Lung (tissue), 12 donors: ENCODE results near the gene KCNMA1. TPM values are rescaled to one million over a fixed set of nuclear protein-coding genes. Genes with fewer than 3 reads are reported as not detected.

Experiments used
- ATAC-seq: fragments of 200-7000 bp; cut with Tn5 transposase; one replicate; pipeline ENCODE4 v1.9.1; 2020; ENCODE audit warnings: moderate number of reproducible peaks; ENCODE audit not compliant: insufficient read depth, low FRiP score
- DNase-seq, 3 donors: peaks; one replicate each; pipeline ENCODE4 v3.0.0-alpha.2; 2013 to 2017
- H3K27ac ChIP-seq, 2 donors: one replicate each; pipeline ENCODE4 v1.5.1; 2013; ENCODE audit warnings: mild to moderate bottlenecking in 2 of 2, moderate library complexity in 2 of 2, control low read depth in 1 of 2, inconsistent platforms in 1 of 2, low read depth in 1 of 2, low read length in 1 of 2
- H3K27me3 ChIP-seq, 3 donors: one replicate each; pipeline ENCODE4 v1.5.1; 2013; ENCODE audit warnings: low read length in 2 of 3; ENCODE audit not compliant: control insufficient read depth in 3 of 3, insufficient read depth in 3 of 3
- H3K36me3 ChIP-seq, 4 donors: one replicate each; pipeline ENCODE4 v1.5.1; 2013; ENCODE audit warnings: low read length in 4 of 4, mild to moderate bottlenecking in 1 of 4, moderate library complexity in 1 of 4; ENCODE audit not compliant: control insufficient read depth in 4 of 4, insufficient read depth in 4 of 4
- H3K4me1 ChIP-seq, 5 donors: one replicate each; pipeline ENCODE4 v1.5.1; 2013; ENCODE audit warnings: low read length in 5 of 5, mild to moderate bottlenecking in 2 of 5, moderate library complexity in 1 of 5; ENCODE audit not compliant: control insufficient read depth in 5 of 5, insufficient read depth in 5 of 5
- H3K4me3 ChIP-seq: one replicate; pipeline ENCODE4 v1.5.1; 2013; ENCODE audit warnings: mild to moderate bottlenecking, control low read depth, moderate library complexity
- H3K9ac ChIP-seq, 2 donors: one replicate each; pipeline ENCODE4 v1.5.1; 2013; ENCODE audit warnings: low read length in 2 of 2, control low read depth in 1 of 2; ENCODE audit not compliant: insufficient read depth in 1 of 2
- H3K9me3 ChIP-seq, 4 donors: one replicate each; pipeline ENCODE4 v1.5.1; 2013; ENCODE audit warnings: low read length in 3 of 4, mild to moderate bottlenecking in 1 of 4, moderate library complexity in 1 of 4; ENCODE audit not compliant: control insufficient read depth in 4 of 4, insufficient read depth in 3 of 4
- WGBS, 2 donors: extraction: QIAGEN DNeasy Blood & Tissue Kit; methylation state at CpG; one replicate each; pipeline ENCODE4 v1.1.7; 2013; 5-methylcytosine and 5-hydroxymethylcytosine counted together
- polyA plus RNA-seq, 2 donors: library from polyadenylated mRNA; stranded (reverse); fragments of 200-250 nt; gene quantifications; one replicate each; pipeline ENCODE4 v1.2.1, GENCODE V29; 2013
- total RNA-seq, 2 donors: library from RNA; depleted of rRNA in 1 of 2; stranded (reverse); fragments of >200 nt in 1 of 2; gene quantifications; one replicate each; pipeline ENCODE4 v1.2.1, GENCODE V29; 2014 to 2021
- TF ChIP-seq, protein P1 (sequence below): IDR thresholded peaks from 2 replicates; pipeline ENCODE4 v1.5.1; 2012; ENCODE audit warnings: mild to moderate bottlenecking; ENCODE audit errors: control extremely low read depth, extremely low read depth
- donor health status: control.
- donor health status: control.
- donor health status: Bipolar disorder and iron deficiency.
- donor health status: healthy.
- donor health status: DM: yes; HTN: yes; CAD: no.

KCNMA1 gene
- total and polyA plus RNA-seq, 4 donors: 3.8 to 13.0 (median 5.5) TPM

DNA sequence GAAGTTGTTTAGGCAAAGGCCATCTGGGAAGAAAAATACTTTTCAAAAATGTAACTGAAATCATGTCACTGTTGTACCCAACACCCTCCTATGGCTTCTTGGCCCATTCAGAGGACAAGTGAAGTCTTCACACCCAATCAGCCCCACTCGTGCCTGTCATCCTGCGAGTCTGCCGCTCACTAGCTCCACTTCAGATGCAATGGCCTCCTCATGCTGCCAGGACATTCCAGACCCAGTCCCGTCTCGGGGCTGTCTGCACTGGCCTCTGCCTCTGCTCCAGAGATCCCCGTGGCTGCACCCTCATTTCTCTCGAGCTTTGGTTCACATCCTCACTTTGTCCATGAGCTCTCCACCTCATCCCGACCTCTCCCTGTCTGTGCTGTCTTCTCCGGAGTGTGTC lies 227.1 kb downstream of the KCNMA1 start:
- DNase-seq (no peak), ATAC-seq (no peak)
- Histone ChIP-seq H3K36me3 (no peaks in the 10 kb centered on the region), H3K4me1 (peaks cover 0 to 8% (median 0%) of the 10 kb centered on the region in 5 donors), H3K9ac (no peak overlapping the region), H3K27ac (no peak overlapping the region), H3K27me3 (peaks cover 0 to 3% (median 0%) of the 10 kb centered on the region in 3 donors), H3K9me3 (peaks cover 0 to 2% (median 0%) of the 10 kb centered on the region in 4 donors), H3K4me3 (no peak overlapping the region)
- WGBS, 2 donors: 53 to 77% methylated on average over 9 of the region's 9 CpGs
- TF ChIP-seq, protein P1, sequence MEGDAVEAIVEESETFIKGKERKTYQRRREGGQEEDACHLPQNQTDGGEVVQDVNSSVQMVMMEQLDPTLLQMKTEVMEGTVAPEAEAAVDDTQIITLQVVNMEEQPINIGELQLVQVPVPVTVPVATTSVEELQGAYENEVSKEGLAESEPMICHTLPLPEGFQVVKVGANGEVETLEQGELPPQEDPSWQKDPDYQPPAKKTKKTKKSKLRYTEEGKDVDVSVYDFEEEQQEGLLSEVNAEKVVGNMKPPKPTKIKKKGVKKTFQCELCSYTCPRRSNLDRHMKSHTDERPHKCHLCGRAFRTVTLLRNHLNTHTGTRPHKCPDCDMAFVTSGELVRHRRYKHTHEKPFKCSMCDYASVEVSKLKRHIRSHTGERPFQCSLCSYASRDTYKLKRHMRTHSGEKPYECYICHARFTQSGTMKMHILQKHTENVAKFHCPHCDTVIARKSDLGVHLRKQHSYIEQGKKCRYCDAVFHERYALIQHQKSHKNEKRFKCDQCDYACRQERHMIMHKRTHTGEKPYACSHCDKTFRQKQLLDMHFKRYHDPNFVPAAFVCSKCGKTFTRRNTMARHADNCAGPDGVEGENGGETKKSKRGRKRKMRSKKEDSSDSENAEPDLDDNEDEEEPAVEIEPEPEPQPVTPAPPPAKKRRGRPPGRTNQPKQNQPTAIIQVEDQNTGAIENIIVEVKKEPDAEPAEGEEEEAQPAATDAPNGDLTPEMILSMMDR: no peak

DNA sequence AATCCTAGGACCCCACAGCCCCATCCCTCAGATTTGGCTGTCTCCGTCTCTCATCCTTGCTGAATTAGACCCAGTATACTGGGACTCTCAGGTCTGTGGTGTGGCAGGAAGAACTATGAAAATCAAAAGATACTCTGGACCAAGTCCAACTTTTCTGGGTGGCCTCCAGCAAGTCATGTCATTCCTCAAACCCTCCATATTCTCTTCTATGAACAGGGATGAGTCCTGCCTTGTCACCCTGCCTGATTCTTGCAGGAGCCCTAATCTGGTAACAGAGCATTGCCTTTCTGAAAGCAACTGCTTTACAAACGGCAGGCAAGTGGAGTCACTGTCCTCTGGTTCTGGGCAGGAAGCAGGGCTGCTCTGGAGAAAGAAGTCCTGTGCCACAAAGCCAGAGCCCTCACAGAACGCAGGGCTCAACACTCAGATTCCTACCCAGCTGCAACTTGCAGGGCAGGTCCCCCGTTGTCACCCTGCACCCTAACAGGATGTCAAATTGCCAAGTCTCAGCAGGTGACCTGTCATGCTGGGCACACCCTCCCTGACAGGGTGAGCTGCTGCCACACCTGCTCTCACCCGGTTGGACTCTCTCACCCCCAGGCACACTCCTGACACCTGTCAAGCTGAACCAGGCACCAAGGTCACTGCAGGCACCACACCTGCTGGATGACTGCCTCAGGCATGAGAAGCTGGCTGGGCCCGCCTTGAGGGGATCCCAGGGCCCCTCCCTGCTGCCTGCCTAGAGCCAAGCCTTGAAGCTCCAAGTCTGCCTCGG lies 227.7 kb downstream of the KCNMA1 start:
- no peaks in the 10 kb centered on the region for H3K36me3 ChIP-seq
- DNase-seq (peak in 1 of 3 donors; percentile 24), ATAC-seq (peak; percentile 42)
- peaks cover 0 to 2% (median 0%) of the 10 kb centered on the region in 4 donors for H3K9me3 ChIP-seq
- no peak overlapping the region for H3K27ac ChIP-seq
- H3K9ac ChIP-seq: no peak overlapping the region
- no peak overlapping the region for H3K4me3 ChIP-seq
- H3K4me1 ChIP-seq: peaks cover 0 to 8% (median 0%) of the 10 kb centered on the region in 5 donors
- 47 to 54% methylated on average over 7 of the region's 7 CpGs for WGBS, 2 donors
- TF ChIP-seq, protein P1: no peak
- H3K27me3 ChIP-seq: peaks cover 0 to 3% (median 0%) of the 10 kb centered on the region in 3 donors

DNA sequence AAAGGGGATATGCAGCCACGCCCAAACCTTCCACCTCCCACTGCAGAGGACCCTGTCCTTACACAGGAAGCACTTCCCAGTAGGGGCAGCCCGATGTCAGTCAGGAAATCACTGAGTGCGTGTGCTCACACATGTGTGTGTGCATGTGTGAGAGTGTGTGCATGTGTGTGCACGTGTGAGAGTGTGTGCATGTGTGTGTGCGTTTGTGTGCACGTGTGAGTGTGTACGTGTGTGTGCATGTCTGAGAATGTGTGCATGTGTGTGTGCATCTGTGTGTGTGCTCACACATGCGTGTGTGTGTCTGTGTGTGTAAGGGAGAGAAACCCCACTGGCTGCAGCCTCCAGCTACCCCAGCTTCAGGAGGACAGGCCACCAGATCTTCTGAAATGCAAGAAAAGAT lies 229.3 kb downstream of the KCNMA1 start:
- Histone ChIP-seq H3K9ac (no peak overlapping the region), H3K9me3 (peaks cover 0 to 2% (median 0%) of the 10 kb centered on the region in 4 donors), H3K27me3 (peaks cover 0 to 3% (median 0%) of the 10 kb centered on the region in 3 donors), H3K27ac (no peak overlapping the region), H3K36me3 (no peaks in the 10 kb centered on the region), H3K4me1 (peaks cover 0 to 8% (median 0%) of the 10 kb centered on the region in 5 donors), H3K4me3 (no peak overlapping the region)
- no peak for DNase-seq
- no peak for ATAC-seq
- TF ChIP-seq, protein P1: no peak
- WGBS, 2 donors: 78 to 83% methylated on average over 8 of the region's 8 CpGs
